AG08396 (cell line): ENCODE measurements around the gene RAPGEF5.

Source experiments
- DNase-seq: peaks from one replicate; pipeline ENCODE4 v3.0.0; 2012; ENCODE audit warnings: low spot score, mixed read lengths

RAPGEF5 gene

GRCh38 chr7:22216832-22217475 lies 140.0 kb downstream of the RAPGEF5 start:
- DNase-seq, result no peak

GRCh38 chr7:22216309-22216708 lies 140.6 kb downstream of the RAPGEF5 start:
- DNase-seq, result no peak

GRCh38 chr7:22214000-22214399 lies 143.0 kb downstream of the RAPGEF5 start:
- no peak for DNase-seq

GRCh38 chr7:22213081-22213480 lies 143.9 kb downstream of the RAPGEF5 start:
- DNase-seq, result no peak

- no peak for DNase-seq
Observed at GRCh38 chr7:22210967-22211366, 146.0 kb downstream of the RAPGEF5 start.

GRCh38 chr7:22210355-22210754 lies 146.6 kb downstream of the RAPGEF5 start:
- no peak for DNase-seq

GRCh38 chr7:22208799-22209198 lies 148.2 kb downstream of the RAPGEF5 start:
- no peak for DNase-seq

GRCh38 chr7:22207724-22208225 lies 149.2 kb downstream of the RAPGEF5 start:
- DNase-seq, result no peak

- DNase-seq, result no peak
Observed at GRCh38 chr7:22205631-22206030, 151.3 kb downstream of the RAPGEF5 start.

- DNase-seq, result no peak
Observed at GRCh38 chr7:22204312-22204711, 152.6 kb downstream of the RAPGEF5 start.

GRCh38 chr7:22202141-22202540 lies 154.8 kb downstream of the RAPGEF5 start:
- DNase-seq, result no peak

GRCh38 chr7:22201186-22201880 lies 155.6 kb downstream of the RAPGEF5 start:
- no peak for DNase-seq

GRCh38 chr7:22200777-22201176 lies 156.2 kb downstream of the RAPGEF5 start:
- no peak for DNase-seq

GRCh38 chr7:22200238-22200637 lies 156.7 kb downstream of the RAPGEF5 start:
- no peak for DNase-seq

- no peak for DNase-seq
Observed at GRCh38 chr7:22197376-22197775, 159.6 kb downstream of the RAPGEF5 start.

GRCh38 chr7:22196429-22196828 lies 160.5 kb downstream of the RAPGEF5 start:
- no peak for DNase-seq

GRCh38 chr7:22195397-22196172 lies 161.4 kb downstream of the RAPGEF5 start:
- DNase-seq, result no peak

- DNase-seq, result no peak
Observed at GRCh38 chr7:22194658-22195273, 162.2 kb downstream of the RAPGEF5 start.

GRCh38 chr7:22193450-22193983 lies 163.4 kb downstream of the RAPGEF5 start:
- peak; percentile 10 for DNase-seq

- DNase-seq, result no peak
Observed at GRCh38 chr7:22192801-22193200, 164.2 kb downstream of the RAPGEF5 start.

GRCh38 chr7:22190736-22191135 lies 166.2 kb downstream of the RAPGEF5 start:
- DNase-seq, result no peak

GRCh38 chr7:22189741-22190140 lies 167.2 kb downstream of the RAPGEF5 start:
- no peak for DNase-seq
